OCI-LY7 (cell line): Measurements from ENCODE around the gene CARD14. TPM values are rescaled to one million over a fixed set of nuclear protein-coding genes. Genes with fewer than 3 reads are reported as not detected.

Experiments
- BruUV-seq: library from RNA; stranded (reverse); fragments of 400-500 nt; replicated peaks from 2 replicates; lab custom pipeline; 2021; lab: Mats Ljungman, UMichigan
- CTCF ChIA-PET: fragments of 300-600 bp; sonication (Branson Sonifier 250); formaldehyde crosslinking; loops from one replicate; lab custom pipeline; 2022; ENCODE audit warnings: antibody characterized with exemption; ENCODE audit not compliant: unreplicated experiment; lab: Charles Lee
- POLR2A ChIA-PET: fragments of 300-600 bp; sonication (Branson Sonifier 250); formaldehyde crosslinking; loops from one replicate; lab custom pipeline; 2022; ENCODE audit warnings: antibody characterized with exemption; lab: Charles Lee
- DNase-seq: peaks from one replicate; pipeline ENCODE4 v3.0.0-alpha.2; 2015; ENCODE audit warnings: low spot score
- H2AFZ ChIP-seq: fragments of 200-600 bp; sonication (generic), shearing (Covaris generic); 2 replicates; pipeline ENCODE4 v1.6.1; 2014; ENCODE audit warnings: mild to moderate bottlenecking, antibody characterized with exemption, low read length, moderate library complexity
- H3K27ac ChIP-seq: fragments of 200-600 bp; sonication (generic); 2 replicates; pipeline ENCODE4 v1.5.1; 2014; ENCODE audit warnings: mixed run types, low read depth, mild to moderate bottlenecking, moderate library complexity, low read length, inconsistent platforms; ENCODE audit not compliant: poor library complexity, severe bottlenecking
- H3K36me3 ChIP-seq: fragments of 200-600 bp; sonication (generic); 2 replicates; pipeline ENCODE4 v1.6.1; 2014; ENCODE audit warnings: mild to moderate bottlenecking, antibody characterized with exemption, low read length, moderate library complexity, mixed read lengths; ENCODE audit not compliant: insufficient read depth
- H3K4me1 ChIP-seq: fragments of 200-600 bp; sonication (generic); 2 replicates; pipeline ENCODE4 v1.5.1; 2014; ENCODE audit warnings: mild to moderate bottlenecking, low read length; ENCODE audit not compliant: insufficient read depth, poor library complexity, severe bottlenecking
- H3K4me2 ChIP-seq: fragments of 200-600 bp; sonication (generic); 2 replicates; pipeline ENCODE4 v1.6.1; 2014; ENCODE audit warnings: mild to moderate bottlenecking, low read length
- H3K4me3 ChIP-seq: fragments of 200-600 bp; sonication (generic); 2 replicates; pipeline ENCODE4 v1.5.1; 2014; ENCODE audit warnings: mild to moderate bottlenecking, low read depth, low read length; ENCODE audit not compliant: poor library complexity, severe bottlenecking
- H3K79me2 ChIP-seq: fragments of 200-600 bp; sonication (generic); 2 replicates; pipeline ENCODE4 v1.6.1; 2016; ENCODE audit warnings: low read depth, mild to moderate bottlenecking, low read length, moderate library complexity, mixed read lengths; ENCODE audit not compliant: insufficient read depth
- H3K9me2 ChIP-seq: fragments of 200-600 bp; sonication (generic); 2 replicates; pipeline ENCODE4 v1.6.1; 2016; ENCODE audit warnings: mild to moderate bottlenecking, low read length, mixed read lengths; ENCODE audit not compliant: insufficient read depth
- H3K9me3 ChIP-seq: fragments of 200-600 bp; sonication (generic); 2 replicates; pipeline ENCODE4 v1.6.1; 2014; ENCODE audit warnings: mild to moderate bottlenecking, mixed run types, low read length, mixed read lengths
- H4K20me1 ChIP-seq: fragments of 200-600 bp; sonication (generic); 2 replicates; pipeline ENCODE4 v1.6.1; 2014; ENCODE audit warnings: mild to moderate bottlenecking, antibody characterized with exemption, low read length, moderate library complexity, mixed read lengths; ENCODE audit not compliant: insufficient read depth
- EZH2phosphoT487 ChIP-seq: fragments of 200-600 bp; sonication (generic); IDR thresholded peaks from 2 replicates; pipeline ENCODE4 v1.6.1; 2018; ENCODE audit warnings: low read depth, borderline replicate concordance, mild to moderate bottlenecking, mixed run types, antibody characterized with exemption, low read length, moderate library complexity, mixed read lengths
- intact Hi-C: fragments of 100-400 bp; cut with micrococcal nuclease; formaldehyde crosslinking; loops from one replicate; pipeline ENCODE4 v1.10.0; 2022; ENCODE audit not compliant: unreplicated experiment
- total RNA-seq, 2 experiments: library from RNA; depleted of rRNA in 1 of 2; stranded (reverse); fragments of >200 nt in 1 of 2; shearing (Covaris generic) in 1 of 2; gene quantifications; 2 replicates each; pipeline ENCODE4 v1.2.3, GENCODE V29; 2014 to 2022
- TF ChIP-seq, protein P1 (sequence below): fragments of 200-600 bp; sonication (generic); conservative IDR thresholded peaks from 2 replicates; pipeline ENCODE4 v1.5.1; 2014; ENCODE audit warnings: mild to moderate bottlenecking, antibody characterized with exemption, low read length, moderate library complexity, mixed read lengths

CARD14 gene
- total RNA-seq, 2 experiments from 2014 or later, result not detected

DNA sequence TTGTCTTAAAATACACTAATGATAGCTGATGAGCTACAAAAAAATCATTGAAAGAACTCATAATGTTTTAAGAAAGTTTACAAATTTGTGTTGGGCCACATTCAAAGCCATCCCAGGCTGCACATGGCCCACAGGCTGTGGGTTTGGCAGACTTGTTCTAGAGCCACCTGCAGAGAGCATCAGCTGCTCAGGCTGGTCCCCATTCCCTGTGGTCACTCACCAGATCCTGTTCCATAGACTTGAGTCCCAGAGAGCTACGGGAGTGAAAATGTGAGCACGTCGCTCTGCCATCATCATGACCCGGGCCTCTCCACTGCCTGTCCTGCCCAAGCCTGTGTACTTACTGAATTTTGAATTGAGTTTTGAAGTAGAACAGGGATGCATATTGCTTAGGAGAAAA, 57.3 kb downstream of the CARD14 start:
- Histone ChIP-seq H3K4me1 (no peaks in the 10 kb centered on the region), H3K4me2 (no peak overlapping the region), H3K4me3 (no peak overlapping the region), H2AFZ (no peak overlapping the region), H3K27ac (no peak overlapping the region), H3K9me3 (peaks cover 7% of the 10 kb centered on the region; the same call in 1 of the 2 replicates), H3K9me2 (no peaks in the 10 kb centered on the region), H4K20me1 (no peaks in the 10 kb centered on the region), H3K79me2 (no peaks in the 10 kb centered on the region), H3K36me3 (no peaks in the 10 kb centered on the region)
- intact Hi-C loops, result no loop called here
- ChIA-PET CTCF (no interaction called here), POLR2A (interaction anchor here (1.1 kb wide), 1 partner anchor 8 kb away, joined by 3 read pairs; no protein-coding TSS in a partner anchor)
- BruUV-seq, result no TSS peak
- TF ChIP-seq, protein P1, sequence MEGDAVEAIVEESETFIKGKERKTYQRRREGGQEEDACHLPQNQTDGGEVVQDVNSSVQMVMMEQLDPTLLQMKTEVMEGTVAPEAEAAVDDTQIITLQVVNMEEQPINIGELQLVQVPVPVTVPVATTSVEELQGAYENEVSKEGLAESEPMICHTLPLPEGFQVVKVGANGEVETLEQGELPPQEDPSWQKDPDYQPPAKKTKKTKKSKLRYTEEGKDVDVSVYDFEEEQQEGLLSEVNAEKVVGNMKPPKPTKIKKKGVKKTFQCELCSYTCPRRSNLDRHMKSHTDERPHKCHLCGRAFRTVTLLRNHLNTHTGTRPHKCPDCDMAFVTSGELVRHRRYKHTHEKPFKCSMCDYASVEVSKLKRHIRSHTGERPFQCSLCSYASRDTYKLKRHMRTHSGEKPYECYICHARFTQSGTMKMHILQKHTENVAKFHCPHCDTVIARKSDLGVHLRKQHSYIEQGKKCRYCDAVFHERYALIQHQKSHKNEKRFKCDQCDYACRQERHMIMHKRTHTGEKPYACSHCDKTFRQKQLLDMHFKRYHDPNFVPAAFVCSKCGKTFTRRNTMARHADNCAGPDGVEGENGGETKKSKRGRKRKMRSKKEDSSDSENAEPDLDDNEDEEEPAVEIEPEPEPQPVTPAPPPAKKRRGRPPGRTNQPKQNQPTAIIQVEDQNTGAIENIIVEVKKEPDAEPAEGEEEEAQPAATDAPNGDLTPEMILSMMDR, result no peak
- TF ChIP-seq EZH2phosphoT487, result no peak
- no peak for DNase-seq

GRCh38 chr17:80227666-80228065, 57.8 kb downstream of the CARD14 start:
- CTCF ChIA-PET, result no interaction called here
- DNase-seq, result no peak
- BruUV-seq, result no TSS peak
- intact Hi-C loops, result no loop called here
- Histone ChIP-seq H3K4me2 (no peak overlapping the region), H3K9me2 (no peaks in the 10 kb centered on the region), H3K9me3 (peaks cover 12% of the 10 kb centered on the region; the same call in 1 of the 2 replicates), H3K4me1 (no peaks in the 10 kb centered on the region), H4K20me1 (no peaks in the 10 kb centered on the region), H3K27ac (no peak overlapping the region), H3K79me2 (no peaks in the 10 kb centered on the region), H3K36me3 (no peaks in the 10 kb centered on the region), H2AFZ (no peak overlapping the region), H3K4me3 (no peak overlapping the region)
- TF ChIP-seq, protein P1, result no peak
- no peak for TF ChIP-seq EZH2phosphoT487
- POLR2A ChIA-PET, result interaction anchor here (1.1 kb wide), 1 partner anchor 8 kb away, joined by 3 read pairs; no protein-coding TSS in a partner anchor

DNA sequence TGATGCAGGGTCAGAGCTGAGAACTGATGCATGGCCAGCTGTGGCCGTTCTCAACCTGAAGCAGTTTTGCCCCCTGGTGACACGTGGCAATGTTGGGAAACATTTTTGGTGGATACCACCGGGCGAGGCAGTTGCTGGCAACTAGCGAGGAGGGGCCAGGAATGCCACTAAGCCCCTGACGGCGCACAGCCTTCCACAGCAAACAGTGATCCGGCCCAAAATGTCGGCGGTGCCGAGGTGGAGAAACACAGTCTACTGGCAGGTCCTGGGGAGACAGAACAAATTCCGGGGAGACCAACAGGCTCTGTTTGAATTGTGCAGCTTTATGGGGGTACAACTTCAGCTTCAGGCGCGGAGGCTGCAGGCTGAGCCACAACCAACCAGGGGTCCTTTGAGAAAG, 58.6 kb downstream of the CARD14 start:
- H4K20me1 ChIP-seq, result no peaks in the 10 kb centered on the region
- H3K4me1 ChIP-seq, result no peaks in the 10 kb centered on the region
- no peak for DNase-seq
- H3K4me2 ChIP-seq, result no peak overlapping the region
- no peaks in the 10 kb centered on the region for H3K9me2 ChIP-seq
- H2AFZ ChIP-seq, result no peak overlapping the region
- no peak overlapping the region for H3K4me3 ChIP-seq
- H3K27ac ChIP-seq, result no peak overlapping the region
- intact Hi-C loops, result no loop called here
- ChIA-PET POLR2A (no interaction called here), CTCF (no interaction called here)
- no peaks in the 10 kb centered on the region for H3K36me3 ChIP-seq
- no TSS peak for BruUV-seq
- H3K9me3 ChIP-seq, result peaks cover 14% of the 10 kb centered on the region; the same call in 1 of the 2 replicates
- no peak for TF ChIP-seq EZH2phosphoT487
- TF ChIP-seq, protein P1, result no peak
- no peaks in the 10 kb centered on the region for H3K79me2 ChIP-seq
